ENCODE data around the gene CORIN.

CORIN gene

DNA sequence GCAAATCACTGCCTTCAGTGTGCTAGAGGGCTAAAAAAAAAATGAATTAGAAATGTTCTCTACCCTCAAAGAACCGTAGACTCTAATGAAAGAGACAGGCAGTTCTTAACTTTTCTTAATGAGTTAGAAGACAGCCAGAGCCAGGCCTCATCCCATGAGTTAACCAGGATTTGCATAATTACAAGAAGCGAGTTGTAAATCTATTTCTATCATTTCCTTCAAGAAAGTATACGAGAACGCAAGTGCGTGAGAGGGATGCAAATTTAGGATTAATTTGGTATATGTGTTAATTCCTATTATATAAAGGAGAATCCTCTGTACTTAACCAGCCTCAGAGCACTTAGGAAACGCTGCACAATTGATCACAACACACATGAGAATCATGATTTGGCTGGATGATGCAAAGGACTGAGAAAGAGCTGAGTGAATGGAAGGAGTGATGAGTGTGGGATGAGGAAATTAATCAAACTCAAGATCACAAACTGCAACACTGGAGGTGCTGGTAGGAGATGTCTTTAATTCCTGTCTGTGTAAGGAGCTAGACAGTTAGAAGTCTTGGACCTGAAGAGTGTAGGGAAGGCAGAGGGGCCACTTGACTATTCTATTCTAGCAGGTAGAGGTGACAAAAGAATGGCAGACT is 195.6 kb downstream of the CORIN start:
- DNase-seq, result no peak
- Histone ChIP-seq H2AFZ (ENCODE audit: insufficient read depth, low read length, poor library complexity) (no peak overlapping the region), H3K4me3 (ENCODE audit: low read depth, low read length) (no peak overlapping the region), H3K4me1 (ENCODE audit: control insufficient read depth in 1 of 2, insufficient read depth in 2 of 2, low read length in 2 of 2) (no peaks in the 10 kb centered on the region), H3K27ac (ENCODE audit: low read depth, low read length) (no peak overlapping the region), H3K27me3 (ENCODE audit: insufficient read depth, low read length) (no peaks in the 10 kb centered on the region), H3K14ac (ENCODE audit: low read length) (no peak overlapping the region), H3K9me3 (ENCODE audit: insufficient read depth, low read depth, low read length) (peaks cover 3% of the 10 kb centered on the region), H3K79me1 (ENCODE audit: low read length) (no peaks in the 10 kb centered on the region), H2BK5ac (ENCODE audit: low read depth, low read length, poor library complexity) (no peak overlapping the region), H2BK12ac (ENCODE audit: low read length) (no peak overlapping the region), H4K91ac (ENCODE audit: low read depth, low read length) (no peak overlapping the region), H4K12ac (ENCODE audit: low read depth, low read length) (no peak overlapping the region), H3K4ac (ENCODE audit: low read depth, low read length) (no peak overlapping the region), H3K9ac (ENCODE audit: low read length) (no peak overlapping the region), H2AK5ac (ENCODE audit: low read length) (no peak overlapping the region), H3K4me2 (ENCODE audit: low read length) (no peak overlapping the region), H3K23ac (ENCODE audit: low read length) (no peak overlapping the region), H3K18ac (ENCODE audit: low read length) (no peak overlapping the region), H2BK120ac (ENCODE audit: insufficient read depth, low read length, poor library complexity) (no peak overlapping the region), H3K79me2 (ENCODE audit: control insufficient read depth, insufficient read depth, low read length, poor library complexity) (no peaks in the 10 kb centered on the region), H4K8ac (ENCODE audit: low read depth, low read length) (no peak overlapping the region), H3K36me3 (ENCODE audit: control insufficient read depth in 1 of 2, insufficient read depth in 2 of 2, low read length in 2 of 2) (no peaks in the 10 kb centered on the region)
- no CpG with 5 or more reads among the region's 6 CpGs for WGBS (ENCODE audit: extremely low coverage, insufficient coverage, insufficient read length)

DNA sequence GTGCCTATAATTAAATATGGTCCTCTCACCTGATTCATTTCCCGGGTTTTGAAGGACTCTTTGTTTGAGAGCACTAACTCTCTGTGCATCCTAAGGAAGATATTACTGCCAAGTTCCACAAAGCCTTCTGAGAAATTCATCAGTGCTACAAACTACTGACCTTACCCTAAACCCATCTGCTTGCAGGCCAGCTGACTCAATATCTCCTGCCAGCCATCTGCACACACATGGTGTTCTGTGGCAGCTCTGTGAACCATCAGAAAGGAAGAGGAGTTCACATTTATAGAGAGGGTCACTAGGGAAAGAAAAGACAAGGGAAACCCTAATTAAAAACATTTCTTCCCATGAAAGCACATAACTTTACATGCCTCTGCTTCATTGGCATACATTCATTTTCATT is 196.1 kb downstream of the CORIN start:
- Histone ChIP-seq H4K12ac (ENCODE audit: low read depth, low read length) (no peak overlapping the region), H4K91ac (ENCODE audit: low read depth, low read length) (no peak overlapping the region), H3K18ac (ENCODE audit: low read length) (no peak overlapping the region), H3K9me3 (ENCODE audit: insufficient read depth, low read depth, low read length) (peaks cover 4% of the 10 kb centered on the region), H3K36me3 (ENCODE audit: control insufficient read depth in 1 of 2, insufficient read depth in 2 of 2, low read length in 2 of 2) (no peaks in the 10 kb centered on the region), H2BK120ac (ENCODE audit: insufficient read depth, low read length, poor library complexity) (no peak overlapping the region), H3K79me1 (ENCODE audit: low read length) (no peaks in the 10 kb centered on the region), H3K4me1 (ENCODE audit: control insufficient read depth in 1 of 2, insufficient read depth in 2 of 2, low read length in 2 of 2) (no peaks in the 10 kb centered on the region), H3K23ac (ENCODE audit: low read length) (no peak overlapping the region), H3K14ac (ENCODE audit: low read length) (no peak overlapping the region), H2AFZ (ENCODE audit: insufficient read depth, low read length, poor library complexity) (no peak overlapping the region), H2BK12ac (ENCODE audit: low read length) (no peak overlapping the region), H3K4me3 (ENCODE audit: low read depth, low read length) (no peak overlapping the region), H3K9ac (ENCODE audit: low read length) (no peak overlapping the region), H3K27me3 (ENCODE audit: insufficient read depth, low read length) (no peaks in the 10 kb centered on the region), H2AK5ac (ENCODE audit: low read length) (no peak overlapping the region), H2BK5ac (ENCODE audit: low read depth, low read length, poor library complexity) (no peak overlapping the region), H3K4ac (ENCODE audit: low read depth, low read length) (no peak overlapping the region), H3K79me2 (ENCODE audit: control insufficient read depth, insufficient read depth, low read length, poor library complexity) (no peaks in the 10 kb centered on the region), H4K8ac (ENCODE audit: low read depth, low read length) (no peak overlapping the region), H3K4me2 (ENCODE audit: low read length) (no peak overlapping the region), H3K27ac (ENCODE audit: low read depth, low read length) (no peak overlapping the region)
- DNase-seq, result no peak
- no CpG with 5 or more reads among the region's 1 CpG for WGBS (ENCODE audit: extremely low coverage, insufficient coverage, insufficient read length)

DNA sequence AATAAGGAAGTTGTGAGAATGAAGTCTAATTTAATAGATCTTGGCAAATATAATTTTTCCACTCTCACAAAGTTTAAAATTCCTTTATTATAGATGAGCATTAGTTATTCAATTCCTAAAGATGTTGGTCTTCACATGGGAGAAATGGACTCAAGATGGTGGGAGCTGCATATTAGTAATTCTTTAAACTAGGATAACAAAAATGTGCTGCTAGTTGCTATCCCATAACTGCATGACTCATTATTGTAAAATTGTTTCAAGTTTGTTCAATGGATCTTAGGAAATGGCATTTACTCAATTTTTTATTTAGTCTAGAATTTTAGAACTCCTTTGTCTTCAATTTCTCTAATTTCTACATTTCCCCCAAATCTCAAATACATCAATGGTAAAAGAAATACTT is 197.0 kb downstream of the CORIN start:
- Histone ChIP-seq H2BK12ac (ENCODE audit: low read length) (no peak overlapping the region), H2AFZ (ENCODE audit: insufficient read depth, low read length, poor library complexity) (no peak overlapping the region), H2BK5ac (ENCODE audit: low read depth, low read length, poor library complexity) (no peak overlapping the region), H2AK5ac (ENCODE audit: low read length) (no peak overlapping the region), H3K36me3 (ENCODE audit: control insufficient read depth in 1 of 2, insufficient read depth in 2 of 2, low read length in 2 of 2) (no peaks in the 10 kb centered on the region), H3K79me1 (ENCODE audit: low read length) (no peaks in the 10 kb centered on the region), H4K8ac (ENCODE audit: low read depth, low read length) (no peak overlapping the region), H3K4me2 (ENCODE audit: low read length) (no peak overlapping the region), H4K91ac (ENCODE audit: low read depth, low read length) (no peak overlapping the region), H3K4ac (ENCODE audit: low read depth, low read length) (no peak overlapping the region), H3K9me3 (ENCODE audit: insufficient read depth, low read depth, low read length) (peaks cover 4% of the 10 kb centered on the region), H3K27me3 (ENCODE audit: insufficient read depth, low read length) (no peaks in the 10 kb centered on the region), H3K18ac (ENCODE audit: low read length) (no peak overlapping the region), H2BK120ac (ENCODE audit: insufficient read depth, low read length, poor library complexity) (no peak overlapping the region), H3K14ac (ENCODE audit: low read length) (no peak overlapping the region), H4K12ac (ENCODE audit: low read depth, low read length) (no peak overlapping the region), H3K23ac (ENCODE audit: low read length) (no peak overlapping the region), H3K4me3 (ENCODE audit: low read depth, low read length) (no peak overlapping the region), H3K27ac (ENCODE audit: low read depth, low read length) (no peak overlapping the region), H3K79me2 (ENCODE audit: control insufficient read depth, insufficient read depth, low read length, poor library complexity) (no peaks in the 10 kb centered on the region), H3K9ac (ENCODE audit: low read length) (no peak overlapping the region), H3K4me1 (ENCODE audit: control insufficient read depth in 1 of 2, insufficient read depth in 2 of 2, low read length in 2 of 2) (no peaks in the 10 kb centered on the region)
- DNase-seq, result no peak

DNA sequence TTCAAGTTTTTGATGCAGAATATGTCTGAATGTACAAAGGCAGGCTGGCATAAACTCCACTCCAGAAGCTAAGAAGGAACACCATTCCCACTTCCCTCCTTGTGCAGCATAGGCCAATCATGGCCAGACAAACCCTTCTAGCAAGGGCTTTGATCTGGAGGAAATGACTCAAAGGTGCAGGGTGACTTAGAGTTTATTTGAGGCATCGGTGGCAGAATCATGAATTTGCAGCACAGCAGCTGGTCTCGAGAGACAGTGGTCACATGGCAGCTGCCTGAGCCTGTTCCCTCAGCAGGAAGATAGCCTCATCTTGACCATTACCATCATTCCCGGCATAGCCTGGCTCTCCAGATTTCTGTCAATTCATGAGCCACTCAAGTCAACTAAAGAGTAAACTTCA is 198.3 kb downstream of the CORIN start:
- Histone ChIP-seq H3K4me2 (ENCODE audit: low read length) (no peak overlapping the region), H3K36me3 (ENCODE audit: control insufficient read depth in 1 of 2, insufficient read depth in 2 of 2, low read length in 2 of 2) (no peaks in the 10 kb centered on the region), H3K9ac (ENCODE audit: low read length) (no peak overlapping the region), H2AK5ac (ENCODE audit: low read length) (no peak overlapping the region), H3K79me1 (ENCODE audit: low read length) (no peaks in the 10 kb centered on the region), H3K4me3 (ENCODE audit: low read depth, low read length) (no peak overlapping the region), H4K12ac (ENCODE audit: low read depth, low read length) (no peak overlapping the region), H3K4me1 (ENCODE audit: control insufficient read depth in 1 of 2, insufficient read depth in 2 of 2, low read length in 2 of 2) (no peaks in the 10 kb centered on the region), H3K23ac (ENCODE audit: low read length) (no peak overlapping the region), H3K9me3 (ENCODE audit: insufficient read depth, low read depth, low read length) (peaks cover 4% of the 10 kb centered on the region), H4K91ac (ENCODE audit: low read depth, low read length) (no peak overlapping the region), H2BK5ac (ENCODE audit: low read depth, low read length, poor library complexity) (no peak overlapping the region), H3K79me2 (ENCODE audit: control insufficient read depth, insufficient read depth, low read length, poor library complexity) (no peaks in the 10 kb centered on the region), H2BK12ac (ENCODE audit: low read length) (no peak overlapping the region), H3K14ac (ENCODE audit: low read length) (no peak overlapping the region), H3K4ac (ENCODE audit: low read depth, low read length) (no peak overlapping the region), H2BK120ac (ENCODE audit: insufficient read depth, low read length, poor library complexity) (no peak overlapping the region), H3K18ac (ENCODE audit: low read length) (no peak overlapping the region), H2AFZ (ENCODE audit: insufficient read depth, low read length, poor library complexity) (no peak overlapping the region), H3K27me3 (ENCODE audit: insufficient read depth, low read length) (no peaks in the 10 kb centered on the region), H4K8ac (ENCODE audit: low read depth, low read length) (no peak overlapping the region), H3K27ac (ENCODE audit: low read depth, low read length) (no peak overlapping the region)
- no peak for DNase-seq
- no CpG with 5 or more reads among the region's 3 CpGs for WGBS (ENCODE audit: extremely low coverage, insufficient coverage, insufficient read length)
